ENCODE results near the gene NCAPD2. TPM values are rescaled to one million over a fixed set of nuclear protein-coding genes. Genes with fewer than 3 reads are reported as not detected.
A peak's percentile ranks its signal among the peaks of the same experiment; 100 is the strongest.

Gene NCAPD2
- polyA plus RNA-seq, 3 donors = 6.2 to 15.0 (median 8.3) TPM

GRCh38 chr12:6452944-6453630, 40.8 kb upstream of the NCAPD2 start:
- Histone ChIP-seq H3K4me3 (replicated peaks in 1 of 3; ENCODE audit: low read depth in 2 of 3, low read length in 3 of 3) (peak overlapping the region; percentile 63 to 94 (median 66)), H3K9me3 (replicated peaks in 1 of 2; ENCODE audit: control insufficient read depth in 1 of 2, insufficient read depth in 1 of 2, low read length in 2 of 2) (no peaks in the 10 kb centered on the region), H4K20me1 (ENCODE audit: insufficient read depth, low read length) (no peaks in the 10 kb centered on the region), H3K4me1 (ENCODE audit: control insufficient read depth in 1 of 2, insufficient read depth in 2 of 2, low read length in 2 of 2) (peaks cover 21 to 24% of the 10 kb centered on the region in 2 donors), H3K4me2 (replicated peaks; ENCODE audit: extremely low read depth, low read length, poor library complexity, severe bottlenecking) (peak overlapping the region; percentile 91), H3K27me3 (ENCODE audit: control insufficient read depth in 2 of 2, insufficient read depth in 2 of 2, low read length in 2 of 2) (no peaks in the 10 kb centered on the region), H3K36me3 (replicated peaks in 1 of 2; ENCODE audit: control insufficient read depth in 1 of 2, insufficient read depth in 2 of 2, low read length in 2 of 2) (peaks cover 28 to 50% of the 10 kb centered on the region in 2 donors), H3K79me2 (ENCODE audit: insufficient read depth, low read length) (peaks cover 32% of the 10 kb centered on the region), H3K27ac (ENCODE audit: low read depth in 1 of 2, low read length in 2 of 2) (peak overlapping the region in 1 of 2 donors; percentile 92), H3K9ac (ENCODE audit: insufficient read depth, low read length, poor library complexity, severe bottlenecking) (peak overlapping the region; percentile 88), H2AFZ (ENCODE audit: insufficient read depth, low read depth, low read length, poor library complexity, severe bottlenecking) (peak overlapping the region; percentile 97)
- 56% methylated on average over 17 of the region's 17 CpGs for WGBS (ENCODE audit: insufficient coverage)
- DNase-seq = no peak
- intact Hi-C loops (cut with micrococcal nuclease) = no loop called here
- peaks cover 31% of the 10 kb centered on the region for H3K4me1 Mint-ChIP-seq
- no peak for TF ChIP-seq CTCF (IDR thresholded peaks at IDR 0.05)
- H3K36me3 Mint-ChIP-seq = peaks cover 43 to 50% of the 10 kb centered on the region in 2 donors
- H3K27me3 Mint-ChIP-seq (ENCODE audit: low read depth in 3 of 3) = no peaks in the 10 kb centered on the region
- peak overlapping the region; percentile 92 to 97 (median 95) for H3K27ac Mint-ChIP-seq
- H3K4me3 Mint-ChIP-seq = peak overlapping the region; percentile 95 to 98
- no peaks in the 10 kb centered on the region for H3K9me3 Mint-ChIP-seq

DNA sequence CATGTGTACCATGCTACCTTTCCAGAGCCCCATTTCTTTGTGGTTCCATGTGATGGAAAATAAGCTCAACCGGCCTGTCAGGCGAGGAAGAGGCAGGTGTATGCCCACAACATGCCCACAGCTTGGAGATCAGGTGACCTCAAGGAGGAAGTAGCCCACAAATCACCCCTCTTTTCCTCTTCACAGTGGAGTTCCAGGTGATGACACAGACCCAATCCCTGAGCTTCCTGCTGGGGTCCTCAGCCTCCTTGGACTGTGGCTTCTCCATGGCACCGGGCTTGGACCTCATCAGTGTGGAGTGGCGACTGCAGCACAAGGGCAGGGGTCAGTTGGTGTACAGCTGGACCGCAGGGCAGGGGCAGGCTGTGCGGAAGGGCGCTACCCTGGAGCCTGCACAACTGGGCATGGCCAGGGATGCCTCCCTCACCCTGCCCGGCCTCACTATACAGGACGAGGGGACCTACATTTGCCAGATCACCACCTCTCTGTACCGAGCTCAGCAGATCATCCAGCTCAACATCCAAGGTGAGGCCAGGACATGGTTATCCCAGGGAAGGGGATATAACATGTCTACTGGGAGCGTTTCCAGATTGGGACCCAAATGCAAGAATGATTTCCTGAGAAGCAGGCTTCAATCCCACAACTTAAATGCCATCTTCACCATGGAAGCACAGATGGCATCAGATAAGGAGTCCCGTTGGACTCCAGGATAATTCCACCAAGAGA, 36.5 kb upstream of the NCAPD2 start:
- Mint-ChIP-seq H3K27ac (peak overlapping the region in 4 of 7 donors; percentile 13 to 41 (median 39)), H3K27me3 (ENCODE audit: low read depth in 3 of 3) (peaks cover 0 to 2% (median 0%) of the 10 kb centered on the region in 3 donors), H3K4me1 (peaks cover 50% of the 10 kb centered on the region), H3K4me3 (no peak overlapping the region), H3K9me3 (no peaks in the 10 kb centered on the region), H3K36me3 (peaks cover 60 to 76% of the 10 kb centered on the region in 2 donors)
- Histone ChIP-seq H3K4me2 (replicated peaks; ENCODE audit: extremely low read depth, low read length, poor library complexity, severe bottlenecking) (no peak overlapping the region), H3K36me3 (replicated peaks in 1 of 2; ENCODE audit: control insufficient read depth in 1 of 2, insufficient read depth in 2 of 2, low read length in 2 of 2) (peaks cover 44 to 67% of the 10 kb centered on the region in 2 donors), H3K9me3 (replicated peaks in 1 of 2; ENCODE audit: control insufficient read depth in 1 of 2, insufficient read depth in 1 of 2, low read length in 2 of 2) (no peaks in the 10 kb centered on the region), H3K4me3 (replicated peaks in 1 of 3; ENCODE audit: low read depth in 2 of 3, low read length in 3 of 3) (no peak overlapping the region), H3K79me2 (ENCODE audit: insufficient read depth, low read length) (peaks cover 20% of the 10 kb centered on the region), H3K9ac (ENCODE audit: insufficient read depth, low read length, poor library complexity, severe bottlenecking) (no peak overlapping the region), H3K4me1 (ENCODE audit: control insufficient read depth in 1 of 2, insufficient read depth in 2 of 2, low read length in 2 of 2) (peaks cover 45 to 47% of the 10 kb centered on the region in 2 donors), H3K27ac (ENCODE audit: low read depth in 1 of 2, low read length in 2 of 2) (no peak overlapping the region), H3K27me3 (ENCODE audit: control insufficient read depth in 2 of 2, insufficient read depth in 2 of 2, low read length in 2 of 2) (no peaks in the 10 kb centered on the region), H4K20me1 (ENCODE audit: insufficient read depth, low read length) (peaks cover 2% of the 10 kb centered on the region), H2AFZ (ENCODE audit: insufficient read depth, low read depth, low read length, poor library complexity, severe bottlenecking) (no peak overlapping the region)
- intact Hi-C loops (cut with micrococcal nuclease) = no loop called here
- 92% methylated on average over 10 of the region's 12 CpGs for WGBS (ENCODE audit: insufficient coverage)
- no peak for DNase-seq
- TF ChIP-seq CTCF (IDR thresholded peaks at IDR 0.05) = no peak

All from CD14-positive monocyte (primary cell).